NCI-H1417 (cell line): ENCODE results near the gene MEGF6.

ENCODE experiments used
- DNase-seq, 3 experiments: peaks; one replicate each; lab custom pipeline; 2025; lab: John Stamatoyannopoulos, UW

The MEGF6 gene

GRCh38 chr1:3611170-3612019, at the start of gene MEGF6:
Gene MEGF6, minus strand, starts transcription at chr1:3611508. Its CDS starts 240 bp downstream, at chr1:3611268.
- peak; percentile 52 to 78 (median 77) for DNase-seq

- no peak for DNase-seq
Observed at GRCh38 chr1:3660704-3661103, 49.4 kb upstream of the MEGF6 start.

GRCh38 chr1:3659093-3659492, 47.8 kb upstream of the MEGF6 start:
- DNase-seq: no peak

GRCh38 chr1:3658231-3658615, 46.9 kb upstream of the MEGF6 start:
- DNase-seq: no peak

GRCh38 chr1:3657578-3658230, 46.4 kb upstream of the MEGF6 start:
- no peak for DNase-seq

GRCh38 chr1:3657096-3657475, 45.8 kb upstream of the MEGF6 start:
- no peak for DNase-seq

GRCh38 chr1:3656450-3657095, 45.3 kb upstream of the MEGF6 start:
- peak in 1 of 3 experiments; percentile 22 for DNase-seq

GRCh38 chr1:3654549-3655281, 43.4 kb upstream of the MEGF6 start:
- DNase-seq: no peak

- no peak for DNase-seq
Observed at GRCh38 chr1:3653286-3653618, 41.9 kb upstream of the MEGF6 start.

GRCh38 chr1:3652548-3653285, 41.4 kb upstream of the MEGF6 start:
- DNase-seq: peak in 2 of 3 experiments; percentile 82 to 84

GRCh38 chr1:3651930-3652547, 40.7 kb upstream of the MEGF6 start, which contains the start of gene TP73:
Gene TP73, plus strand, starts transcription at chr1:3652516. Its CDS starts 29,850 bp downstream, at chr1:3682366.
- DNase-seq: peak in 2 of 3 experiments; percentile 22 to 78

GRCh38 chr1:3651026-3651929, 40.0 kb upstream of the MEGF6 start:
- DNase-seq: no peak

GRCh38 chr1:3650248-3651025, 39.1 kb upstream of the MEGF6 start:
- DNase-seq: no peak

- peak; percentile 77 to 91 (median 84) for DNase-seq
Observed at GRCh38 chr1:3649342-3650247, 38.3 kb upstream of the MEGF6 start, which contains the start of gene WRAP73. Gene WRAP73, minus strand, starts transcription at chr1:3650103. Its CDS starts 104 bp downstream, at chr1:3649999.

GRCh38 chr1:3646596-3646995, 35.3 kb upstream of the MEGF6 start:
- DNase-seq: no peak

- DNase-seq: no peak
Observed at GRCh38 chr1:3645666-3646355, 34.5 kb upstream of the MEGF6 start.

- DNase-seq: no peak
Observed at GRCh38 chr1:3645247-3645646, 33.9 kb upstream of the MEGF6 start.
